GM12878 (cell line): ENCODE results near the gene DYNC1H1. TPM values are rescaled to one million over a fixed set of nuclear protein-coding genes. Genes with fewer than 3 reads are reported as not detected.

Experiments used
- EGR1 ChIP-seq, 2 experiments: IDR thresholded peaks; 1 replicate in 1 of 2; 2 replicates in 1 of 2; pipeline ENCODE4 v1.6.1; 2011 to 2012; ENCODE audit warnings: low read depth in 2 of 2, low read length in 2 of 2, borderline replicate concordance in 1 of 2, mild to moderate bottlenecking in 1 of 2, moderate library complexity in 1 of 2
- HDGF ChIP-seq: fragments of 450-650 bp; IDR thresholded peaks from 2 replicates; pipeline ENCODE4 v1.6.1; 2016; ENCODE audit warnings: antibody characterized with exemption
- KLF5 ChIP-seq: fragments of 450-650 bp; IDR thresholded peaks from 2 replicates; pipeline ENCODE4 v1.6.1; 2014; ENCODE audit warnings: mild to moderate bottlenecking; ENCODE audit not compliant: partially characterized antibody
- polyA plus RNA-seq, 11 experiments: library from polyadenylated mRNA; depleted of rRNA in 4 of 11; unstranded in 6 of 11; stranded (reverse) in 5 of 11; fragments of >200 nt; fragmentation: Nextera tagmentation in 4 of 11; fragmentation: Illumina TruSeq in 1 of 11; extraction: Ambion mirVana in 4 of 11; extraction: Trizol in 1 of 11; gene quantifications; 1 replicate in 1 of 11; 2 replicates in 10 of 11; pipeline versions ENCODE4 v1.2.1 to v1.2.3, GENCODE V29; 2011 to 2016; ENCODE audit warnings: inconsistent platforms in 2 of 11, missing spikeins in 2 of 11, low read depth in 1 of 11
- total RNA-seq, 4 experiments: library from RNA; depleted of rRNA in 3 of 4; stranded (reverse); fragments of >200 nt in 3 of 4; fragmentation: Illumina TruSeq in 1 of 4; extraction: Trizol in 1 of 4; gene quantifications; 2 replicates each; pipeline versions ENCODE4 v1.2.1 to v1.2.3, GENCODE V29; 2013 to 2021
- TF ChIP-seq, protein P1 (sequence below): fragments of 450-650 bp; formaldehyde crosslinking; IDR thresholded peaks from 2 replicates; pipeline ENCODE4 v1.5.0; 2022; ENCODE audit warnings: mild to moderate bottlenecking, missing genetic modification characterization
- TF ChIP-seq, protein P2 (sequence below): IDR thresholded peaks from 2 replicates; pipeline ENCODE4 v1.6.1; 2011; ENCODE audit warnings: borderline replicate concordance, low read depth, mild to moderate bottlenecking, moderate library complexity, mixed read lengths, low read length; ENCODE audit not compliant: insufficient read depth; ENCODE audit errors: extremely low read length

The DYNC1H1 gene
- total and polyA plus RNA-seq, 10 of the 15 experiments (the other 5 are each of a cell fraction or from before 2014, with no cell fraction given) = 38.4 to 291 (median 111) TPM

GRCh38 chr14:101956179-101956885 is 8.0 kb upstream of the DYNC1H1 start (continued):
- TF ChIP-seq, protein P1, sequence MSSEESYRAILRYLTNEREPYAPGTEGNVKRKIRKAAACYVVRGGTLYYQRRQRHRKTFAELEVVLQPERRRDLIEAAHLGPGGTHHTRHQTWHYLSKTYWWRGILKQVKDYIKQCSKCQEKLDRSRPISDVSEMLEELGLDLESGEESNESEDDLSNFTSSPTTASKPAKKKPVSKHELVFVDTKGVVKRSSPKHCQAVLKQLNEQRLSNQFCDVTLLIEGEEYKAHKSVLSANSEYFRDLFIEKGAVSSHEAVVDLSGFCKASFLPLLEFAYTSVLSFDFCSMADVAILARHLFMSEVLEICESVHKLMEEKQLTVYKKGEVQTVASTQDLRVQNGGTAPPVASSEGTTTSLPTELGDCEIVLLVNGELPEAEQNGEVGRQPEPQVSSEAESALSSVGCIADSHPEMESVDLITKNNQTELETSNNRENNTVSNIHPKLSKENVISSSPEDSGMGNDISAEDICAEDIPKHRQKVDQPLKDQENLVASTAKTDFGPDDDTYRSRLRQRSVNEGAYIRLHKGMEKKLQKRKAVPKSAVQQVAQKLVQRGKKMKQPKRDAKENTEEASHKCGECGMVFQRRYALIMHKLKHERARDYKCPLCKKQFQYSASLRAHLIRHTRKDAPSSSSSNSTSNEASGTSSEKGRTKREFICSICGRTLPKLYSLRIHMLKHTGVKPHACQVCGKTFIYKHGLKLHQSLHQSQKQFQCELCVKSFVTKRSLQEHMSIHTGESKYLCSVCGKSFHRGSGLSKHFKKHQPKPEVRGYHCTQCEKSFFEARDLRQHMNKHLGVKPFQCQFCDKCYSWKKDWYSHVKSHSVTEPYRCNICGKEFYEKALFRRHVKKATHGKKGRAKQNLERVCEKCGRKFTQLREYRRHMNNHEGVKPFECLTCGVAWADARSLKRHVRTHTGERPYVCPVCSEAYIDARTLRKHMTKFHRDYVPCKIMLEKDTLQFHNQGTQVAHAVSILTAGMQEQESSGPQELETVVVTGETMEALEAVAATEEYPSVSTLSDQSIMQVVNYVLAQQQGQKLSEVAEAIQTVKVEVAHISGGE (CRISPR knock-in tag) = no peak
- TF ChIP-seq, protein P2, sequence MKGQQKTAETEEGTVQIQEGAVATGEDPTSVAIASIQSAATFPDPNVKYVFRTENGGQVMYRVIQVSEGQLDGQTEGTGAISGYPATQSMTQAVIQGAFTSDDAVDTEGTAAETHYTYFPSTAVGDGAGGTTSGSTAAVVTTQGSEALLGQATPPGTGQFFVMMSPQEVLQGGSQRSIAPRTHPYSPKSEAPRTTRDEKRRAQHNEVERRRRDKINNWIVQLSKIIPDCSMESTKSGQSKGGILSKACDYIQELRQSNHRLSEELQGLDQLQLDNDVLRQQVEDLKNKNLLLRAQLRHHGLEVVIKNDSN = no peak
- TF ChIP-seq KLF5 (no peak), EGR1 (IDR thresholded peaks at IDR 0.05; ENCODE audit: borderline replicate concordance in 1 of 2, low read depth in 2 of 2, low read length in 2 of 2) (no peak), HDGF (no peak)
